Hematopoietic multipotent progenitor cell treated with erythropoietin and hydrocortisone succinate and interleukin-3 and kit ligand, for 15 days (in vitro differentiated cells): ENCODE measurements around the gene DTNBP1.

Source experiments
- DNase-seq: peaks from one replicate; pipeline ENCODE4 v3.0.0-alpha.2; 2015; ENCODE audit warnings: low spot score

DTNBP1 gene

DNA sequence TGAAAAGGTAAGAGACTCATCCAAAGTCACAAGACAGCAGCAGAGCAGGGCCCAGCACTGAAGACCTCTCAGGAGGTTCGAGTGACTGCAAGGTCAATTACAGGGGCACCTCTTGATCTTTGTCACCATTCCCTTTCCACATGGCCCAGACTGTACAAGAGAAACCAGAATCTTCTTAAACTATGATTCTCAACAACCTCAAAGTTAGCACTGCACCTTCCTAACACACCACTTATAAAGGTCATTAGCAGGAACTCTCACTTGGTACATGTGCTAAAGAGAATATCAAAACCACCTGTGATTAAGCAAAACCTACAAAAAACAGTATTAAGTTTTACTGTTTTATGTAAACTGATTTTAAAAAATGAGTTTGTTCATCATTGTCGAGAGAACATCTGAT lies 70.2 kb downstream of the DTNBP1 start:
- no peak for DNase-seq

DNA sequence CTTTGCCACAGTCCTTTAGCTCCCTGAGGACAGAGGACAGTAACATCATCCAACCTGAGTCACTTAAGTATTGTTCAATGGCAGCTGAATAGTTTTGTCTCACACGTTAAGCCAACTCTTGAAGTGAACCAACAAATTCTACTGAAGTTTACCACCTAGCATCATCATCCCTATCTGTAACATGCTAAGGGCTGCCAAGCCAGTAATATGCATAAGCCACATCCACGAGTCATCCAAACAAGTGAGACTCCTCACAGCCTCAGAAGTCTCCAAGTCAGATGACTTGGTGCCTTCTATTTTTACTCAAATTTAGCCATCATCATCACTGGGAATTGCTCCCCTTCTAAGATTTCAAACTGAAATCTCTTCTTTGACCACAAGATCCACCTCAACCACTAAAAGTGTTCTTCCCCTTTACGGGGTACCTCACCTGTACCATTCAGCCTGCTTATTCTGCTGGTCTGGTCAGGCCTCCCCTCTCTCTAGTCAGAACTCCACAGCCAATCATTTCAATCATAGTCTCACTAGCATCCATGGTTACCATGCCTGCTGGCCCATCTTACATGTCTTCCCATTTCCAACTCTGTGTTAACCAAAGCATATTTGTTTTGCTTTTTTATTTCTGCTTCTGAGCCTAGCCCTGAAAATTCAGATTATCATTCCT lies 73.7 kb downstream of the DTNBP1 start:
- no peak for DNase-seq

DNA sequence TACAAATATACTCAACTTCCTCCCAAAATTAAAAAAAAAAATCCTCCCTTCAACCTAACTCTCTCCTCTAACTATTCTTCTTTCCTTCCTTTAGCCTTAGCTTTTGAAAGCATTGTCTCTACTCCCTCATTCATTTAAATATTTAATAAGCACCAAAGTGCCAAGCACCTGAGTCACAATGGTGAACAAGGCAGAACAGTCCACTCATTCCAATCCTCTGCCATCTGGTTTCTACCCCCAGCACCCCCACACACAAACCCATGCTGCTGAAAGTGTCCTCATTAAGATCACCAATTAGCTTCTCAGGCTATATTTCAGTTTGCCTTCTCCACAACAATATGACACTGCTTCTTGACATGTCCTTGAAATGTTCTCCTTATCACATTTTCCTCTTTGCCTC lies 76.3 kb downstream of the DTNBP1 start:
- DNase-seq: no peak

DNA sequence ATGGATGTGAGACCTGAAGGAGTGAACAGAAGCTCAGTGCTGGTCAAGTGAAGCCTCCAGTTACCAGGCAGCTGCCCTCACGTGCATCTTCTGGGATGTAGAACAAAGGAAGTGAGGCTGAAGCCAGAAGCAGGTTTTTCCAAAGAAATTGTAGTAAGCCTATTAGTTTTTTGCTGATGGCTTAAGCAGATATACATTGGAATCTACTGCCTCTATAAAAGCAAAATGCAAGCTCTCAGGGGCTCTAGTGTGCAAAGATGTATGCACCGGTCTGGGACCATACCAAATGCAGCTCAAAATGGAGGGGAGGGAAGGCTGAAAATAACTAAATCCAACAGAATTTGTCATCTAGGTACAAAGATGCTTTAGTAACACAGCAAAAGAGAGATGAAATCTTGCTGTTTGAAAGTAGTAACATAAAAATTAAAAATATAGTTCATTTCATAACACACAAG lies 77.0 kb downstream of the DTNBP1 start:
- DNase-seq: no peak

DNA sequence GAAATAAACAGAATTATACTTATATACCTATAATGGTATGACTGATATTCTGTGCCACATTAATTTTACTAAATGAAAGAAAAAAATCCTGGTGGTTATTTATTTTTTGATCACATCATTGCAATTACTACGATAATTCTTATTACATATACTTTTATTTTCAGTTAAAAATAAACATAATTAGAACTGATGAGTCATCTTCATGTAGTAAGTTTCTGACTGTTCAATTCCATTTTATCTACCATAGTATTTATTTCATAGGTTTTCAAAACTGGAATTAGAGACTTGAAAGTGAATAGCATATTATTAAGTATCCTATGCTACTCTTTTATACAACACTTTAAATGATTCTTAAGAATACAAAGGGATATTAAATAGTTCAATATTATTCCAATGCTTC lies 80.3 kb downstream of the DTNBP1 start:
- no peak for DNase-seq

DNA sequence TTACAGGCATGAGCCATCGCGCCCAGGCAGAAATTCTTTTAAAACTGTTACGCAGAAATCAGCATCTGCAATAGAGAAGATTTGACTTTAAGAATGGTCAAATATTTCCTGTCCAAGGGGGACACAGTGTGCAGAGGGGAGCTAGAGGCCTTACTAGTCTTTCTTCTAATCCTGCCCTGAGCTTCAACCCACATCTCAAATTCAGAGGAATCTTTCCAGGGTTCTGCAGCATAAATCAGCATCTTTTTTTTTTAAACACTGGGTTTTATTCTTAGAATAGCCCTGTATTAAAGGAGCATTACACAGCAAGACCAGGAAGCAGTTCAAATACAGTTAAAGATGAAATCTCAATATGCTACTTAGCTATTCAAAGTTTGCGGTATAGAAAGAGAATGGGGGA lies 81.1 kb downstream of the DTNBP1 start:
- DNase-seq: no peak

DNA sequence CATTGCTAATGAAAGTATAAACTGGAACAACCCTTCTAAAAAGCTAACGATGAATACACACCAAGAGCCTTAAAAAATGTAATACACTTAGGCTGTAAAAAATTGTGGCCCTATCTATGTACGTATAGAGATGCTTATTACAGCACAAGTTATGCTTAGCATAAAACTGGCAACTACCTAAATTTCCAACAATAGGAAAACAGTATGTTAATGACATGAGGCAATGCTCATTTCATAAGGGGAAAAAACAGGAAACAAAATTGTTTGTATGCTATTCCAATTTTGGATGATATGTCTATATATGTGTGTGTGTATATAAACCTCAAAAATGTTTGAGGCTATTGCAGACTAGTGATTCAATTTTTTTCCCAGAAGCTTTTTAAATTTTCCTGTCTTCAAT lies 82.5 kb downstream of the DTNBP1 start:
- DNase-seq: no peak

DNA sequence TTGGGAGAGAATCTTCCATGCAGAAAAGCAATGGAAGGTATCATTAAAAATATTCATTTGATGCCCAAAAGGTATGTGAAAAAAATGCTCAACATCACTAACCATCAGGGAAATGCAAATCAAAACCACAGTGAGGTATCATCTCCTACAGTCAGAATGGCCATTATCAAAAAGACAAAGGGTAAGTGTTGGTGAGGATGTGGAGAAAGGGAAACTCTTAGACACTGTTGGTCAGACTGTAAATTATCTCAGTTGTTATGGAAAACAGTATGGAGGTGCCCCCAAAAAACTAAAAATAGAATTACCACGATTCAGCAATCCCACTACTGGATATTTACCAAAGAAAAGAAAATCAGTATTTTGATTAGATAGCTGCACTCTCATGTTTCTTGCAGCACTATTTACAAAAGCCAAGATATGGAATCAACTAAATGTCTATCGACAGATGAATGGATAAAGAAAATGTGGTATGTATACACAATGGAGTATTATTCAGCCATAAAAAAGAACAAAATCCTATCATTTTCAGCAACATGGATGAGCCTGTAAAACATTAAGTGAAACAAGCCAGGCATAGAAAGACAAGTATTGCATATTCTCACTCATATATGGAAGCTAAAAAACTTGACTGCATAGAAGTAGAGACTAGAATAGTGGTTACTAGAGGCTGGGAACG lies 84.0 kb downstream of the DTNBP1 start:
- no peak for DNase-seq

DNA sequence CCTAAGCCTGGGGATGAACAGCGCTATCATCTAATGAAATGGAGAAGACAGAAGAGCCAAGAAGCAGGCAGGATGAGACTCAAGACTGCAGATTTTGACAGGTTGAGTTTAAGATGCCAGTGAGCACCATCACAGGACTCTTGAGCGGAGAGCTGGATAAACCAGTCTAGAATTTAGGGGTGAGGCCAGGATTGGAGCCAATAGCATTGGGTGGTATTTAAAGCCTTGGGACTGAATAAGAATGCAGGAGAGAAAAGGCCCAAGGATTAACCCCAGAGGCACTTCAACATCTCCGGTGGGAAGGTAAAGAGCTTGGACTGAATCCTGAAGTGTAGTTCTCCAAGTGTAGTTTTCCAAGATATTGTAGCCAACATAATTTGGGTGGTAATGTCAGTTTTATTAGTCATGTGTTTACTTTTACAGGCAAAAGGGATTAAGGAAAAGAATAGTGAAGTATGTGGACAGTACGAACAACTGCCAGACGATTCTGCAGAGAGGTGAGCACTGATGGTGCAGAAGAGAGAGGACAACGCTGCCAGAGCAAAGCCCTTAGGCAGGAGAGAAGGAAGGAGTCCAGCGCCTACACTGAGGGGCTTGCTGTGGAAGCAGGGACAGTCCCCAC lies 85.2 kb downstream of the DTNBP1 start:
- DNase-seq: no peak

DNA sequence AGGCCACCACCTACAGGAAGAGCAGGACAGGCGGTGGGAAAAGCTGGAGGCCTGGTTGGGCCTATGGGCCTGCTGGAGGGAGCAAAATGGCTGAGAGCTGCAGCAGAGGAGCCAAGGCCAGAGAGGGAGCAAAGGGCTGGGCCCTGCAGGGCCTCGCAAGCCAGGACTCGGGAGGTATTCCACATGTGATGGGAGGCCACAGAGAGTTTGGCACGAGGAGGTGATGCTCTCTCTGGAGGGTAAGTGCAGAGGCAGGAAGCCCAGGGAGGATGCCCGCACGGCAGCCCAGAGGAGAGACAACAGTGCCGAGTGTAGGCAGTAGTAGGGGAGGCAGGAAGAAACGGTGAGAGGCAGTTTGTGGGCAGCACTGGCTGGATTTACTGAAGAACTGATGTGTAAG lies 85.7 kb downstream of the DTNBP1 start:
- DNase-seq: no peak

DNA sequence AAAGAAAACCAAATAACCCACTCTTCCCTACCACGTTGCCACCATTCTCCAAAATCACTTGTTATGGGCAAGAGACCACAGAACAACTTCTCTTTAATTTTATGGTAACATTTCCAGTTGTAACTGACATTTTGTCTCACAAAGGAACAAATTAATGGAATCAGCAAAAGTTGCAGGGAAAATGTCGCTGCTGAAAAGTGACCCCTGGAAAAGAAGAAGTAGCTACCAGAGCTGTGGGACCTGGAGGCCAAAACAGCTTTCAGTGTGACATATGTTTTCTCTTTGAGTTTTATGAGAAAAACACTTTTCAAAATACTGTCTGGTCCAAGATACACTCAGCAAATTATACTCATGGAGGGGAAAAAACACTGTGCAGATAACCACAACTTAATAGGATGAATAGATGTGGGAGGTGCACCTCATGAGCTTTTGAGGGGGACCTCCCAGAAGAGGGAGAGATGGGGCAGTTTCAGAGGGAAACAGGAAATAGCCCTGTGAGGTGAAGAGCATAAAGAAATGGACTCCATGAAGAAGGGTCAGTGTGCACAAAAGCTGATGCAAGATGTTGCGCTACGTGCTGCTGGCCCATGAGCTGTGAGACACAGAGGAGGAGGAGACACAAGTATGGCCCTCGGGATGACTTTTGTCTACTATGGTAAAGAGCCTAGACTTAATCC lies 87.3 kb downstream of the DTNBP1 start:
- no peak for DNase-seq

DNA sequence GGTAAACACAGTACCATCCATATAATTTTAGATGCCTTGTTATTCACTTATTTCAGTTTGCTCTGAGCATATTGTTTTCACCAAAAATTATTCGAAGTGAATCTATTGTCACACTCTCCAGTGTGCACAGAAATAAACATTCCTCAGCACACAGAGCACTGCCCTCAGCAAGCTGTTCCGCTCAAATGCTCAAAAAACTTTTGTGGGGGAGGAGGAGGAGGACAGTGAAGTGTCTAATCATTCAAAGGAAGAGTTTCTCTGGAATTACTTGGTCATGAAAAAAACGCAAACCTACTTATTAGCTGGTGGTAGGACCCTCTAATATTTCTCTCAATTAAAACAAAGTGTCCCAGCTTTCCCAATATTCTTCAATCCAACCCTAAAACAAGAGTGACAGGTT lies 88.3 kb downstream of the DTNBP1 start:
- no peak for DNase-seq

DNA sequence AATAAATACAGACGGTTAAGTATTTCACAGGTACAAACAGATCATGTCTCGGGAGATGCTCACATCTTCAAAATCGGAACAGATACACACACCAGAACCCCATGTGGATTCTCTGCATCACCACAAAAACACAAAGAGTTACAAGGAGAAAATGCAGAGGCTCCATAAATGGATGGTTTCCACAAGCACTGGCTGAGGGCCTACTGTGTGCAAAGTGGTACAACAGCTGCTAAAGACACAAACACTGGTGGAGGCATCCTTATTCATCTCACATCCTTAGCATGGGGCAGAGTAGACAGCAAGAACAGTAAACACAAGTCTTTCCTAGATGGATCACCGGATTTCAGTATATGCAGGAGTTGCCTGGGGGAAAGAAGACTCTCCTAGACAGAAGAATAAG lies 88.8 kb downstream of the DTNBP1 start:
- no peak for DNase-seq

DNA sequence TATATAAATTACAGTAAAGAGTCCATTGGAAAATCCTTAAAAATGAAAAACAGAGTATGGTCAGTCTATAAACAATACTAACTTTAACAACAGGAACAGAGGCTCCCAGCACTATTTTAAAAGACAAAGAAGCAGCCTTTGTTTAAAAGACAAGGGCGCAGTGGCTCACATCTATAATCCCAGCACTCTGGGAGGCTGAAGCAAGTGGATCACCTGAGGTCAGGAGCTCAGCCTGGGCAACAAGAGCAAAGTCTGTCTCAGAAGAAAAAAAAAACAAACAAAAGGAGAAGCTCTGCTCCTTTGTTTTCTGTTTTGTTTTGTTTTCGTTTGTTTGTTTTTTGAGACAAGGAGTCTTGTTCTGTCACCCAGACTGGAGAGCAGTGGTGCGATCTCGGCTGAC lies 89.4 kb downstream of the DTNBP1 start:
- no peak for DNase-seq

DNA sequence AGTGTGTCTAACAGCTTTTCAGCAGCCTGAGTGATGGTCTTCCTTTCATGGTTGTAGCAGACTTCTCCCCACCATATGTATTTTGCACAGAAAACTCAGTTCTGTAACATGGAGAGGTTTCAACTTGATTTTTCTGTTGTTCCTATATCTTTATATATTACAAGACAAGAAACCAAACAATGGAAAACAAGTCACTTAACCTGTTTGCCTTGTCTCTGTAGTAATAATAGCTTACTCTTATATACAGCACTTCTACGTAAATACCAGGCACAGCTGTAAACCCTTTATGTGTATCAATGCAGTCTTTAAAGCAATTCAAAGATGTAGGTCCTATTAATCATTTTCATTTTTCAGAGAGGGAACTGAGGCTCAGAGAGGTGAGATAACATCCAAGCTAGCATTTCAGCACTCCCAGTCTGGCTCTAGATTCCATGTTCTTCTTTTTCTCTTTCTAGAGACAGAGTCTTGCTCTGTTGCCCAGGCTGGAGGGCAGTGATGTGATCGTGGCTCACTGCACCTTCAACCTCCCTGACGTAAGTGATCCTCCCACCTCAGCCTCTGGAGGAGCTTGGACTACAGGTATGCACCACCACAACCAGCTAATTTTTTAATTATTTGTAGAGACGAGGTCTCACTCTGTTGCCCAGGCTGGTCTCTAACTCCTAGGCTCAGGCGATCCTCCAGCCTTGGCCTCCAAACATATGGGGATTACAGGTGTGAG lies 90.4 kb downstream of the DTNBP1 start:
- no peak for DNase-seq

DNA sequence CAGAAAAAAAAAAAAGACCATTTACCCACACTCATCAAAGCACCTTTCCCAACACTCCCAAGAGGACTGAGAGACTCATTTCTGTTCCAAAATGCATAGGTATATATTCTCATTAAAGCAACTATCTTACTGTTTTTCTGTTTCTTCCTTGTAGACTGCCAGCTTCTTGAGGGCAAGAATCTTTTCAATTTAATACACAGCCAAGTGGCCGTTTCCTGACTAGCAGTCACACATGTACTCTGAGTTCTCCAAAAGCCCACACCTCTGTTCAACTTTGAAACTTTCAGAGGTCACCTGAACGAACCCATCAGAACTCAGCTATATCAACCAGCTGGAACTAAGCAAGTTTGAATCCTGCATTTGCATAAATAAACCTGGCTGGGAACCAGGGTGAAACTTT lies 92.7 kb downstream of the DTNBP1 start:
- DNase-seq: no peak

DNA sequence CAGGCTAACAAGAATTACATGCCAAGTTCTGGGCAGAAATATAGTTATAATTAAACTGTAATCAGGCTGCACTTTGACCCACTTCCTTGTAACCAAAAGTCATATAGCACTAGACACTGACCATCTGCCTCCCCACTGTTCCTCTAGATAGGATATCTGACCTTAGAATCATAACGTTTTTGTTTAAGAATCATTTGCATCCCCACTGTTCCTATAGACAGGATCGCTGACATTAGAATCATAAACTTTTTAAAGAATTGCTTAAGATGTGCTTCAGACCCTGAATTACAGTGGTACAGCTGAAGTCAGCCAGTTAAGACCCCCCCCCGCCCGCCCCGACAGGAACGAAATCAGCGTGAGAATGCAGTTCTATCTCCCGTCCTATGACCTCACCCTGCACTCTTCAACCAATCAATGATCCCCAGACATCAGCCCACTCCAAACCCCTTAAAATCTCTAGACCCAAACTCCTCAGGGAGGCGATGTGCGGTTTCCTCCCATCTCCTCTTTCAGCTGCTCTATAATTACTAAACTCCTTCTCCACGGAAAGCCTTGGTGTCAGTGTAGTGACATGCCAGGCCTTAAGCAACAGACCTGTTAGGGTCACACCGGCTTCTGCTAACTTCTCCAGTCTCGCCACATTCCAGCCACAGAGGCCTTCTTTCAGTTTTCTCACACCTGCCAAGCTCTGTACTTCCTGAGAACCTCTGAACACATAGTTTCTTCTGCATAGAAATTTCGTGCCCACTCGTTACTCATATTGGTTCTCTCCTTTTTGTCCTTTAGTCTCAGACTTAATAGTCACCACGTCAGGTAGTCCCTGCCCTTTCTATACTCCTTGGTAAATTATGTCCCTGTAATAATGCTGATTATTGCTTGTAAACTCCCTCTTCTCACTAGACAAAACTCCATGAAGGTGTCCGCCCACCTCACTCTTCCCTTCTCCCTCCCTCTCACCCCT lies 93.5 kb downstream of the DTNBP1 start:
- no peak for DNase-seq

DNA sequence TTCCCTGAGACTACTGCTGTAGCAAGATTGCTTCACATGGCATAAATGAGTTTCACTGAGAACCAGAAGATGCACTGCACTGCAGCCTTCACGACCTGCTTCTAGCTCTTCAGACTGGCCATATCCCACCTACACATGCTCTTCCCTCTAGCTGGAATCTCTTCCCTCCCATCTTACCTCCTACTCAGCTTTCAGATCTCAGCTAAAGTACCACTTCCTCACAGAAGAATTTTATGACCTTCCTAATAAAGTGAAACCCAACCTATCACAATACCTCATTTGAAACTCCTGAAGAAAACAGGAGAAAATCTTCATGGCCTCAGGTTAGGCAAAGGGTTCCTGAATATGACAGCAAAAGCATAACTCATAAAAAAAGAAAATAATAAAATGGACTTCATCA lies 99.9 kb downstream of the DTNBP1 start:
- no peak for DNase-seq

DNA sequence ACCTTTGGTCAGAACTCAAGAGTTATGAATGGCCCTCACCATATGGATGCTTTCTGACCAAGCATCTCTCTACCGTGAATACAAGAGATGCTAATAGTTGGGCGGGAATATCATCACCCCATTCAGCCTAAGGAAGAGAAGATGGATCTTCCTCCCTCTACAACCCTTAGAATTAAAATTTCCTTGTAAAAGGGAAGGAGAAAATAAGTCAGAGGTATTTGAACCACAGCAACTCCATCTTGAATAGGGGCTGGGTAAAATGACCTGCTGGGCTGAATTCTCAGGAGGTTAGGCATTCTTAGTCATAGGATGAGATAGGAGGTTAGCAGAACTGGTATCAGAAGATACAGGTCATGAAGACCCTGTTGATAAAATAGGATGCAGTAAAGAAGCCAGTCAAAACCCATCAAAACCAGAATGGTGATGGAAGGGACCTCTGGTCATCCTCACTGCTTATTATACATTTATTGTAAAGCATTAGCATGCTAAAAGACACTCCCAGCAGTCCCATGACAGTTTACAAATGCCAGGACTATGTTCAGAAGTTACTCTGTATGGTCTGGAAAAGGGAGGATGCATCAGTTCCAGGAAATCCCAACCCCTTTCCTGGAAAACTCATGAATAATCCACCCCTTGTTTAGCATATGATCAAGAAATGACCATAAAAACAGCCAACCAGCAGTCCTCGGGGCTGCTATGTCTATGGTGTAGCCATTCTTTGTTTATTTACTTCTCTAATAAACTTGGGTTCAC lies 101.2 kb downstream of the DTNBP1 start:
- no peak for DNase-seq

DNA sequence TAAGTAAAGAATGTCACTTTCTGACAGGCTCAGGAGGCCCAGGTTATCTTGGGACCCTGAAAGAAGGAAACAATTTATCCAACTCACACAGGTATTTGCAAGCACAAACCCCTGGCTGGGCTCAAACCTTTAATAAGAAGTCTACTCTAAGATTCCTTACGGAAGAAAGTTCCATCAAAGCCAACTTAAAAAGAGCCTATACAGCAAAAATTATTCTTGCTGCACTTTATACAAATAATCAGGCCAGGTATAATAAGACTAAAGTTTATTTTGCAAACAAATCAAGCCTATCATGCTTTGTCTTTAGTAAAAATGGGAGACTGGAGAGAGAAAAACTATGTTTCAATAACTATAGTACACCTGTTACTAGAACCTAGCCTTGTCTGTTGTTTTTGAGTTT lies 102.1 kb downstream of the DTNBP1 start:
- DNase-seq: no peak
